Type B pancreatic cell (in vitro differentiated cells): ENCODE data around the gene MYL5. TPM values are rescaled to one million over a fixed set of nuclear protein-coding genes. Genes with fewer than 3 reads are reported as not detected.

ENCODE experiments used
- DNase-seq: peaks from one replicate; pipeline ENCODE4 v3.0.0; 2021; ENCODE audit warnings: mixed read lengths; ENCODE audit not compliant: unreplicated experiment; ENCODE audit errors: extremely low spot score
- H3K27ac Mint-ChIP-seq: 2 replicates; pipeline ENCODE4 v1.8.0; 2021; ENCODE audit warnings: mild to moderate bottlenecking, mixed read lengths
- H3K27me3 Mint-ChIP-seq: 2 replicates; pipeline ENCODE4 v1.8.0; 2021; ENCODE audit warnings: mixed read lengths
- H3K36me3 Mint-ChIP-seq: 2 replicates; pipeline ENCODE4 v1.8.0; 2021; ENCODE audit warnings: mixed read lengths
- H3K4me1 Mint-ChIP-seq: one replicate; pipeline ENCODE4 v1.8.0; 2021; ENCODE audit warnings: mixed read lengths; ENCODE audit not compliant: unreplicated experiment
- H3K4me3 Mint-ChIP-seq: 2 replicates; pipeline ENCODE4 v1.8.0; 2021; ENCODE audit warnings: mild to moderate bottlenecking, mixed read lengths
- H3K9me3 Mint-ChIP-seq: 2 replicates; pipeline ENCODE4 v1.8.0; 2021; ENCODE audit warnings: mixed read lengths
- total RNA-seq: library from RNA; stranded (reverse); gene quantifications from 2 replicates; pipeline ENCODE4 v1.2.1, GENCODE V29; 2021; ENCODE audit warnings: low replicate concordance
- TF ChIP-seq, protein P1 (sequence below): fragments of 200-600 bp; sonication (generic); conservative IDR thresholded peaks from 2 replicates; pipeline ENCODE4 v1.5.0; 2021; ENCODE audit warnings: antibody characterized with exemption, mild to moderate bottlenecking

The MYL5 gene
- total RNA-seq, 1 donor from 2014 or later, result 20.2 TPM

DNA sequence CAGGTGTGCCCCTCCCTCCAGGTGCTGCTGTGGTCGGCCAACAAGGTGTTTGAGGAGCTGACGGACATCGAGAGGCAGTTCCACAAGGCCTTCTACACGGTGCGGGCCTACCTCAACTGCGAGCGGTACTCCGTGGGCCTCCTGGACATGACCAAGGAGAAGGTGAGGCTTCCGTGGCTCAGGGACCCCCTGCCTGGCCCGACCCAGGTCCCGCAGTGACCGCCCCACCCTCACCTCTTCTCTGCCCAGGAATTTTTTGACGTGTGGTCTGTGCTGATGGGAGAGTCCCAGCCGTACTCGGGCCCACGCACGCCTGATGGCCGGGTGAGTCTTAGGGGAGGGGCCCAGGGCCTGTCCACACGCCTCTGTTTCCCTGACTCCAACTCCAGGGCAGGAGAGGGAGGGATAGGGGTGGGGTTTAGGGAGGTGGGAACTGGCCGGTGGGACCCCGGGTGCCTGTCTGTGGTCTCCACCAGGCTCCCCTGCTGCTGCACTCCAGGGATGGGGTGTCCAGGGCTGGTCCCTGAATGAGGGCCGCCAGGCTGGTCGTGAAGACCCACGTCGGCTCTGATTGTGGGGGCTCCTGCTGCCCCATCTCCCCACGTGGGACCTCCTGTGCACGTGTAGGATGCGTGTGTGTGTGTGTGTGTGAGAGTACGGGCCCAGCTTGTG, 20.4 kb upstream of the MYL5 start:
- Mint-ChIP-seq H3K27me3 (no peaks in the 10 kb centered on the region), H3K4me1 (no peaks in the 10 kb centered on the region), H3K4me3 (no peak overlapping the region), H3K36me3 (no peaks in the 10 kb centered on the region), H3K27ac (no peak overlapping the region), H3K9me3 (no peaks in the 10 kb centered on the region)
- DNase-seq, result no peak
- TF ChIP-seq, protein P1, sequence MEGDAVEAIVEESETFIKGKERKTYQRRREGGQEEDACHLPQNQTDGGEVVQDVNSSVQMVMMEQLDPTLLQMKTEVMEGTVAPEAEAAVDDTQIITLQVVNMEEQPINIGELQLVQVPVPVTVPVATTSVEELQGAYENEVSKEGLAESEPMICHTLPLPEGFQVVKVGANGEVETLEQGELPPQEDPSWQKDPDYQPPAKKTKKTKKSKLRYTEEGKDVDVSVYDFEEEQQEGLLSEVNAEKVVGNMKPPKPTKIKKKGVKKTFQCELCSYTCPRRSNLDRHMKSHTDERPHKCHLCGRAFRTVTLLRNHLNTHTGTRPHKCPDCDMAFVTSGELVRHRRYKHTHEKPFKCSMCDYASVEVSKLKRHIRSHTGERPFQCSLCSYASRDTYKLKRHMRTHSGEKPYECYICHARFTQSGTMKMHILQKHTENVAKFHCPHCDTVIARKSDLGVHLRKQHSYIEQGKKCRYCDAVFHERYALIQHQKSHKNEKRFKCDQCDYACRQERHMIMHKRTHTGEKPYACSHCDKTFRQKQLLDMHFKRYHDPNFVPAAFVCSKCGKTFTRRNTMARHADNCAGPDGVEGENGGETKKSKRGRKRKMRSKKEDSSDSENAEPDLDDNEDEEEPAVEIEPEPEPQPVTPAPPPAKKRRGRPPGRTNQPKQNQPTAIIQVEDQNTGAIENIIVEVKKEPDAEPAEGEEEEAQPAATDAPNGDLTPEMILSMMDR, result no peak

GRCh38 chr4:654503-654845, 19.9 kb upstream of the MYL5 start:
- TF ChIP-seq, protein P1, result no peak
- Mint-ChIP-seq H3K27ac (no peak overlapping the region), H3K27me3 (no peaks in the 10 kb centered on the region), H3K4me1 (no peaks in the 10 kb centered on the region), H3K36me3 (no peaks in the 10 kb centered on the region), H3K4me3 (no peak overlapping the region), H3K9me3 (no peaks in the 10 kb centered on the region)
- DNase-seq, result no peak

DNA sequence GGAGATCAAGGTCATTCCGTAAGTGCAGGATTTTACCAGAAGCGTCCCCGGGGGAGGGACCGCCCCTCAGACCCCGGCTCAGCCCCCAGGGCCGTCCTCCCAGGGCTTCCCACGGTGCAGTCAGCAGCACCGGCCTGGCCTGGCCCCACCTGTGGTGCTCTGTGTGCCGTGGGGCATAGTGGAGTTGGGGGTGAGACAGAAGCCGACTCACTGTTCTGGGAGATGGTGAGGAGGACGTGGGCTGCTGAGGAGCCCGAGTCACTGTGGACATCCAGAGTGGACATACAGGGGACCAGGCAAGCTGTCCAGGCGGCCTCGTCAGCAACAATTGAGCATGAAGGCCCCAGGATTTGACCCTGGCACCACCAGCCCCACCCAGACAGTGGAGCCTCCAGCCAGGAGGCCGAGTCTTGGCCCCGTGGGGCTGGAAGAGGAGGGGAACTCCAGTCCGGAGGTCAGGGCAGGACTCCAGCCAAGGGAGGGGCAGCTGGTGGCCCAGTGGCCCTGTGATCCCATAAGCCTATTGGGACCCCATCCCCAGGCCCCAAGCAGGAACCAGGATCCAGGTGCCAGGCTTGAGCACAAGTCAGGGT, 19.4 kb upstream of the MYL5 start:
- no peaks in the 10 kb centered on the region for H3K9me3 Mint-ChIP-seq
- H3K36me3 Mint-ChIP-seq, result no peaks in the 10 kb centered on the region
- TF ChIP-seq, protein P1, result no peak
- no peaks in the 10 kb centered on the region for H3K27me3 Mint-ChIP-seq
- DNase-seq, result no peak
- no peak overlapping the region for H3K4me3 Mint-ChIP-seq
- H3K4me1 Mint-ChIP-seq, result no peaks in the 10 kb centered on the region
- no peak overlapping the region for H3K27ac Mint-ChIP-seq

DNA sequence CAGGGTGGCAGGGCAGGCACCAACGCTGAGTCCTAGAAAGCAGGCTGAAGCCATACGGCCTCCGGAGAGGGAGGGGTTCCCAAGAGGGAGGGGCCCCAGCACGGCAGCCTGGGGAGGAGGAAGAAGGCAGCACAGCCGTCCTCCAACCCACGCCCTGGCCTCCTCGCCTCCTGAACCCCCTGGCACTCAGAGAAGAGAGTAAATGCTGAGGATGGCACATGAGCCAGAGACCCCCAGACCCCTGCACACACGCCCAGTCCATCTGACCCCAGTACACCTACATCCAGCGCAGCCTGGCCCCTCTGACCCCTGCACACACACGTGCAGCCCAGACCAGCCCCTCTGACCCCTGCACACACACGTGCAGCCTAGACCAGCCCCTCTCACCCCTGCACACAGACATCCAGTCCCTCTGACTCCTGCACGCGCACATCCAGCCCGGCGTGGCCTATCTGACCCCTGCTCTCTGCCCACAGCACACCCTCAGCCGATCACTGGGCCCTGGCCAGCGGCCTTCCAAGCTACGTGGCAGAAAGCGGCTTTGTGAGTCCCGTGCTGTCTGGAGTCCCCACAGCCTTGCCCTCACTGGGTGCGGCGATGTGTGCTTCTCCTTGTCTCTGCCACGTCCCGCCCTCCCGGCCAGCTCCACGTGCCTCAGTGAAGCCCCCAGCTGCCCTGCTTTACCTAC, 18.7 kb upstream of the MYL5 start:
- Mint-ChIP-seq H3K27ac (no peak overlapping the region), H3K4me1 (no peaks in the 10 kb centered on the region), H3K36me3 (no peaks in the 10 kb centered on the region), H3K4me3 (no peak overlapping the region), H3K9me3 (no peaks in the 10 kb centered on the region), H3K27me3 (no peaks in the 10 kb centered on the region)
- TF ChIP-seq, protein P1, result no peak
- no peak for DNase-seq

DNA sequence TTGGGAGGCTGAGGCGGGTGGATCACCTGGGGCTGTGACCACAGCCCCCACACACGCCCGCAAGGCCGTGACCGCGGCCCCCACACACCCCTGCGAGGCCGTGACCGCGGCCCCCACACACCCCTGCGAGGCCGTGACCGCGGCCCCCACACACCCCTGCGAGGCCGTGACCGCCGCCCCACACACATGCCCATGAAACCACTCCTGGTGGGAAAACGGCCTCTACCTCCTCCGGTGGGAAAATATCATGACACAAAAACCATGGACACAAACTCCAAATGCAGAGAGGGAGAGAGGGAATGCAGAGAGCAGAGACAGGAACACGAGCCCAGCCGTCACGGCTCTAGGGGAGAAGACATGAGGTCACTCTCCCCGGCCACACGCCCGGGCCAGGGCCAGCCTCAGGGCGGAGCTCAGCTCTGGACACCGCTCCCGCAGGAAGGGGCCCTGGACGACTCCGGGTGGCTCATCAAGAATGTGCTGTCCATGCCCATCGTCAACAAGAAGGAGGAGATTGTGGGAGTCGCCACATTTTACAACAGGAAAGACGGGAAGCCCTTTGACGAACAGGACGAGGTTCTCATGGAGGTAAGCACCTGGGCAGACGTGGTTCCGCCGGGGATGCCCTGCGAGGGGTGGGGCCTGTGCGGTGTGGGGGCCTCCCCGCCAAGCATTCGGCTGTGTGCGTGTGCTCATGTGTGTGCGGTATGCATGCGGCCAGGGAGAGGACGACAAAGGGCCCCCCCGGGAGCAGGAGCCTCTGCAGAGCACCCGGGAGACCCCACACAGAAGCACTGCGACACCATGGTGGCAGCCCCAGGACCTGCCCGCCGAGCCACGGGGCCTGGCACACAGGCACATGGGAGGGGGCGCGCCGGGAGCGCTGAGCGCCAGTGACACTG, 17.7 kb upstream of the MYL5 start:
- H3K27me3 Mint-ChIP-seq, result no peaks in the 10 kb centered on the region
- TF ChIP-seq, protein P1, result no peak
- H3K4me1 Mint-ChIP-seq, result no peaks in the 10 kb centered on the region
- no peaks in the 10 kb centered on the region for H3K9me3 Mint-ChIP-seq
- peak overlapping the region; percentile 34 for H3K4me3 Mint-ChIP-seq
- H3K27ac Mint-ChIP-seq, result peak overlapping the region; percentile 73
- H3K36me3 Mint-ChIP-seq, result no peaks in the 10 kb centered on the region
- DNase-seq, result no peak
